NCI-H2107 treated with DMSO at 0.1 percent for 48 hours (cell line): ENCODE data around the gene BPI.
"Not testable (repeated sequence)": the region's sequence is repeated elsewhere in the genome, so short reads cannot be mapped to it uniquely, and the experiment has no call there.

Experiments used
- DNase-seq: peaks from one replicate; lab custom pipeline; 2025; ENCODE audit not compliant: unreplicated experiment; lab: John Stamatoyannopoulos, UW

BPI gene

DNA sequence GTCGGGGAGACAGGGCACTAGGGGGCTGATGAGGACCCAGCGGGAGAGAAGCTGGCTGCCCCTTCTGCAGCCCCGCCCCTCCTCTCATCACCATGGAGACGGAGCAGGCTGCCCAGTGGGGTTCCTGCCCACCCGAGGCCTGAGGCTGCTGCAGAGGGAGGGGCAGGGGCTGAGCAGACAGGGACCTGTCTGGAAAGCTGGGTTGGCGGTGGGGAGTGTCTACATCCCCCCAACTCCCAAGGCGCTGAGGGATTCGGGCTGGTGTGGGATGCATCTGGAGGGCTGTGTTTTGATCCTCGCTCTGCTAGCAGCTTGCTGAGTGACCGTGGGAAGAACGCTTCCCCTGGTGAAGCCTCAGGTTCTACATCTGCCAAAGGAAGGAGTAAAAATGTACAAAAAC lies 1.2 kb upstream of the BPI start:
- DNase-seq = no peak

DNA sequence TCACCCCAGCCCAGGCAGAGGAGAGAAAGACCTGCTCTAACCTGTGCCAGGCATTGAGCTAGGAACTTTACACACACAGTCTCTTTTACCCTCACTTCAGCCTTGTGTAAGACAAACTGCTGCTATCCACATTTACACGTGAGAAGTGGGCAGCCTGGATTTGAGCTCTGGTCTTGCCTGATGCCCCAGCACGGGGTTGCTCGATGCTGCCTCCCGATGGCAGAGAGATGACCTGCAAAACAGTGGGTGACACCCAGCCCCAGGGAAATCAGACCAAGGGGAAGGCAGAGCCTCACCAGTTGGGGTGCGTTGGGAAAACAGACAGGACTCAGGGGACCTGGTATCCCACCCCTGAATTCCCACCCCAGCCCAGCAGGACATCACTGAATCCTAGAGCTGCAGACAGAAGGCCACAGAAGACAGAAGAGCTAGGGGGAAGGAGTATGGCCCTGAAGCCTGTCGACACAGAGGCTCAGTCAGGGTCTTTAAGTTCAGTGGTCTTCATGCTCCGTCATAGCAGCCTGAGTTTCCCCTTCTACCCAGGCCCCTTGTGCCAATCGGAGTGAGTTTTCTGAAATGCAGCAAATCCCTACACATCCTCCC lies 990 bp downstream of the BPI start:
- DNase-seq = no peak

GRCh38 chr20:38305541-38305940 lies 1.6 kb downstream of the BPI start:
- no peak for DNase-seq

DNA sequence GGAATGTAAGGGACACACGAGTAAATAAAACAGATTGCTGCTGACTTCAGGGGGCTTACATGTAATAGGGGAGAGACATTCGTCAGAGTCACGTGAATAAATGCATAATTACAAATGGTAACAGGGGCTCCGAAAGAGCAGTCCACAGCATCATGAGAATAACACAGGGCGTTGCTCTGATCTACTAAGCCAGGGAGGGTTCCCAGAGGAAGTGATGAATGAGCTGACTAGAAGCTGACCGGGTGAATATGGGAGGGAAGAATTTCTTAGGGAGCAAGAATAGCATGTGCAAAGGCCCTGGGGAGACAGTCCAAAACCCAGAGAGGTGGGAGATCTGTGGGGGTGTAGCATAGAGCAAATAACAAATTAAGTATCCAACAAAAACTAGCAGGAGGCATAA lies 2.4 kb downstream of the BPI start:
- no peak for DNase-seq

- no peak for DNase-seq
Measured at GRCh38 chr20:38307371-38308046, 3.6 kb downstream of the BPI start.

DNA sequence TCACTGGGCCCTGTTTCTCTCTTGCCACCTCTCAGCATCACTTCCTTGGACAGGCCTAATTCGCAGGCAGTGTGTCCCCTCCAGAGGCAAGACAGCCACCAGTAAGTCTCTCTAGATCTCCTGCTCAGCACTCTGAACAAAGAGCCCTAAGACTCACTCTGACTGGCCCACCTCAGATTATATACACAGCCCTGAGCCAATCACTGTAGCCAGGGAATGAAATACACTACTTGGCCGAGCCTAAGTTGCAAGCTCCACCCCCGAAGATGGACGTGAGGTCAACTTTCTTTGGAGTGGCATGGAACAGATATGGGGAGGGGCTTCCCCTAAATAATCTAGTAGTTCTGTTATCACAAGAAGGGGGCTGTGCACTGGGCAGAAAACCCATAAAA lies 4.1 kb downstream of the BPI start:
- DNase-seq = no peak

DNA sequence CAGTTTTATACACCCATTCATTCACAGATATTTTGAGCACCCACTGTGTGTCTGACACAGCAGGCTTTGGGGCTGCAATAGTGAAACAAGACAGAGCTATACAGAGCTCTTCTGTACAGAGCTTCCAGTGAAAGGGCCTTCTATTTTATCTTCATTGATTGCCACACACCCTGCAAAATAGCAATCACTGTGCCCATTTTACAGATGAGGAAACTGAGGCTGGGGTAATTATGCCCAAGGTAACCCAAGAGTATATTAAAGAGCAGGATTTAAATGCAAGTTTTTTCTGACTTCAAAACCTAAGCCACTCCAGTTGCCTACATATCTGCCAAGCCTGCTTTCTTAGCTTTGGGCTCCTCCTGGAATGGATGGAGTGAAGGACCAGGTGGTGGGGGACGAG lies 4.5 kb downstream of the BPI start:
- DNase-seq = no peak

- DNase-seq = no peak
Measured at GRCh38 chr20:38311091-38311490, 7.1 kb downstream of the BPI start.

DNA sequence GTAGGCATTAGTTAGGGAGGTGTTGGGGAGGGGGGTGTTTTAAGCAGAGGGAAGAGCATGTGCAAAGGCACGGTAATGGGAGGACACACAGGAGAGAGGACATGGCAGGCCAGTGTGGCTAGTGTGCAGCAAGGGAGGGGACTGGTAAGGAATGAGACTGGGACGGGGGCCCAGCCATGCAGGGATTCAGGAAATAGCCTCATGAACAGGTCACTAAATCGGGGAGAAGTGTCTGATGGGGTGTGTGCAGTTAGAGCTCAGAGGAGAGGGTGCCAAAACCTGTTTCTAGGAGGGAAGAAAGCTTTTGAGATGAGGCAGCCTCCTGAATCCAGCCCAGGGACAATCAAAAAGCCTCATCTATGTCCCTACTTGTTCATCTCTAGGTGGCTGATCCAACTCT lies 7.5 kb downstream of the BPI start:
- DNase-seq = no peak

DNA sequence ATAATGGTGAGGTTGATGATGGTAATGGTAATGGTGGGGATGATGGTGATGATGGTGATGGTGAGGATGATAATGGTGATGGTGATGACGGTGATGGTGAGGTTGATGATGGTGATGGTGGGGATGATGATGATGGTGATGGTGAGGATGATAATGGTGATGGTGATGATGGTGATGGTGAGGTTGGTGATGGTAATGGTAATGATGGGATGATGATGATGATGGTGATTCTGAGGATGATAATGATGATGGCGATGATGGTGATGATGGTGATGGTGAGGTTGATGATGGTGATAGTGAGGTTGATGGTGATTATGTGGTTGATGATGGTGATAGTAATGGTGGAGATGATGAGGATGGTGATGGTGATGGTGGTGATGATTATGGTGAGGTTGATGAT lies 9.7 kb downstream of the BPI start:
- DNase-seq = no peak

DNA sequence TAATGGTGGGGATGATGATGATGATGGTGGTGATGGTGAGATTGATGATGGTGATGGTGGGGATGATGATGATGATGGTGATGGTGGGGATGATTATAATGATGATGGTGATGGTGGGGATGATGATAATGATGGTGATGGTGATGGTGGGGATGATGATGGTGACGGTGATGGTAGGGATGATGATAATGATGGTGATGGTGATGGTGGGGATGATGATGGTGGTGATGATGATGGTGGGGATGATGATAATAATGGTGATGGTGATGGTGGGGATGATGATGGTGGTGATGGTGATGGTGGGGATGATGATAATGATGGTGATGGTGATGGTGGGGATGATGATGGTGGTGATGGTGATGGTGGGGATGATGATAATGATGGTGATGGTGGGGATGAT lies 10.4 kb downstream of the BPI start:
- DNase-seq = not testable (repeated sequence)

DNA sequence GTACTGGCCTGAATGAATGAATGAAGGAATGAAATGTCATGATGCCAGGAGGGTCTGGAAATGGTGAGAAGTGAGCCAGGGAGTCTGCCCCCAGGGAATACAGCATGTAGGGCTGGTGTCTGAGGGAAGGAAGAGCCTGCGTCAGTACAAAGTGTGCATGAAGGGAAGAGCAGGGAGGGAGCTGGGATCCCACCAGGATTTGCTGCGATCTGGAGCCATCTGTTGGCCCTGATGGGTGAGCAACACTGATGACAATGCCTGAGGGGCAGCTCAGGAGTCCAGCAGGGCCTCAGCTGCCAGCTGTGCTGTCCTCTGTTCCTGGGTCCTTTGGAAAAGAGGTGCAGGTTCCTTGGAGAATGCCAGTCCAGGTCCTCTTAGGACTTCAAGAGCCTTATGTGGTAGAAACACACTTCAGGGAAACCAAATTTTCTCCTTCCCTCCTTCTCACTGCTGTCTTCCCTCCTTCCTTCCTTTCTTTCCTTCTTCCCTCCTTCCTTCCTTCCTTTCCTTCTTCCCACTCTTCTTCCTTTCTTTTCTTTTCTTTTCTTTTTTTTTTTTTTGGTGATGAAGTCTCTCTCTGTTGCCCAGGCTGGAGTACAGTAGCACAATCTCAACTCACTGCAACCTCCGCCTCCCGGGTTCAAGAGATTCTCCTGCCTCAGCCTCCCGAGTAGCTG lies 11.5 kb downstream of the BPI start:
- DNase-seq = no peak

GRCh38 chr20:38316341-38316740 lies 12.4 kb downstream of the BPI start:
- no peak for DNase-seq

DNA sequence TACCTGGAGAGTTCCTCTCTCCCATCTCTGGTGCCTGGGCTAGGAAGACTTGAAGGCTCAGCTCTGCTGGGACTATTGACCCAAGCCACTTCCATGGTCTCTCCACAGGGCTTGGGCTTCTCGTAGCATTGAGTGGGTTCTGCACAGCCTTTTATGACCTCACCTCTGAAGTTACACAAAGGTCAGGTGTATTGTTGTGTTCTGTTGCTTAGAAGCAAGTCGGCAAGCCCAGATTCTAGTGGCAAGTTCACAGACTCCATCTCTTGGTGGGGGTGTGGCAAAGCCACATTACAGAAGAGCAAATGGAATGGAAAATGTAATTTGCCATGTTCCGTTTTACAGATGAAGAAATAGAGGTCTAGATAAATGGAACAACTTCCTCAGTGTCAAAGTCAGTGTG lies 13.5 kb downstream of the BPI start:
- DNase-seq = no peak

DNA sequence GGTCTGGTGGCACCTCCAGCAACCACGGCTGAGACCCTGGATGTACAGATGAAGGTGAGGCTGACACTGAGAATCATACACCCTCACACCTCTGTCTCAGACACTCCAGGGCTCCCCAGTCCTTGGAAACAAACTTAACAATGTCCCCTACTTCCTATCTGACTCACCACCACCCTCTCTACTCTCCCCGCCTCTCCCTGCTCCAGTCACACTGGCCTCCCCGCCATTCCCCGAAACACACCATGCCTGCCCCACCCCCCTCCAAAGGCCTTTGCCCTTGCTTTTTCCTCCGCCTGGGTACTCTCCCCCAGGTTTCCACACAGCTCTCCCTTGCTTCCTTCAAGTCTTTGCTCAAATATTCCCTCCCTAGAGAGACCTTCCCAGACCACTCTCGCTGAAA lies 16.3 kb downstream of the BPI start:
- no peak for DNase-seq

DNA sequence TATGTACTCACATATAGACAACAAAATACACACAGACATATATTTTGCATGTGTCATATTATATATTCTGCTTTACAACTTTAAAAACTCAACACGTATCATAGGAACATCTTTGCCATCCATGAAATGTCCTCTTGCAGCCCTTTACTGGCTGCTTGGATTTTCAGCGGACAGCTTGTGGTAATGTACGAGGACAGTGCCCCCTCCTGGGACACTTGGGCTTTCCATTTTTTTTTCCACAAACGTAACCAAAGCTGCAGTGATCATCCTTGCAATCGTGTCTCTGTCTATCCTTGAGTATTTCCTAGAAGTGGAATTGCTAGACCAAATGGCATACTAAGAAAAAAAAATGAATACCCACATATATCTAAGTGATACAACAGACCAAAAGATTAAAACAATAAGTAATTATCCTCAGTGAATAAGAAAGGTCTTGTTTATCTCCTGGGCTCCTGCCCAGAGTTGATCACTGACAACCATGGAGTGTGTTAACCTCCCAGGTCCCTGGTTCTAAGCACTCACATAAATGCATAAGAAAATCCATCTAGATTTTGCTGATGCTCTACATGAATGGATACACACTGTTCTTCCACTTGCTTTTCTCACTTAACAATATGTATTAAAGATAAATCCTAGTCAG lies 18.1 kb downstream of the BPI start:
- DNase-seq = no peak

DNA sequence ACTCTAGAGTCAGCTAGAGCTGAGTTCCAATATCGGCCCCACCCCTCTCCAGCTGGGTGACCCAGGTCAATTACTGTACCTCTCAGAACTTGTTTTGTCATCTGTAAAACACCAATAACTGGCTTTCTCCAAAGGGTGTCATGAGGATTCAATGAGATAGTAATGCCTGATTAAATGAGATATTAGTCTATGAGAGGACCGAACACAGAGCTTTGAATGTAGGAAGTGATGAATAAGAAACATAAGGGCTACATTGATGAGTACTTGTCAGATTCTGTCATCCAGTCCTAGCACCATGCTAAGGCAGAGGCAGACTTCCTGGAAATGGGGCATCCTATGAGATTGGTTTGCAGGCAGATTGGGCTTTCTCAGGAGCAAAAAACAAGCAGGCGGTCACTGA lies 20.2 kb downstream of the BPI start:
- DNase-seq = no peak

GRCh38 chr20:38325167-38325566 lies 21.2 kb downstream of the BPI start:
- no peak for DNase-seq

DNA sequence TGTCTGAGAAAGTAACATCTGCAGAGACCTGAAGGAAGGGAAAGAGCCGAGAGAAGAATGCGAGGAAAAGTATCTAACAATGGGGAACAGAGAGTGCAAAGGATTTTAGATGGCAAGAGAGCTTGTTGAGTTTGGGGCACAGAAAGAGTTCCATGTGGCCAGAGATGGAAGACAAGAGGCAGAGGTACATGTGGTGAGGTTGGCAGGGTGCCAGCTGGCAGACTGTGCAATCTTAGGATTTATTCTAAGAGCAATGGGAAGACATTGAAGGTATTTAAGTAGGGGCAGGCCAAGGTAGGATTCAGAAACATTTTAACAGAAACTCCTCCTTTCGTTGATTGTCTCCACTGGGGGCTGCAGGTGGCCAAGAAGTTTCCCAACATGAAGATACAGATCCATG lies 21.9 kb downstream of the BPI start:
- no peak for DNase-seq

DNA sequence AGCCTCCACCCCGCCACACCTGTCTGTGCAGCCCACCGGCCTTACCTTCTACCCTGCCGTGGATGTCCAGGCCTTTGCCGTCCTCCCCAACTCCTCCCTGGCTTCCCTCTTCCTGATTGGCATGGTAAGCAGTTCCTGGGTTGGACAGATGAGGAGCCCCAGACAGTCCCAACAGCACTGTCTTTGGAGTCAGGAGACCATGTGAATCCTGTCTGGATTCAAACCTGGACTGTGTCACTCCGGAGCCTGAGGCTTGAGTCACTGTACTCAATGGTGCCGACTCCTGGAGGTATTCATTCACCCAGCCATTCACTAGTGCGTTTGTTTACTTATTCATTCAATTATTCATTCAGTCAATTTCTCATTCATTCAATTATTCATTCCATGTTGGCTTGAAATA lies 22.4 kb downstream of the BPI start:
- no peak for DNase-seq

DNA sequence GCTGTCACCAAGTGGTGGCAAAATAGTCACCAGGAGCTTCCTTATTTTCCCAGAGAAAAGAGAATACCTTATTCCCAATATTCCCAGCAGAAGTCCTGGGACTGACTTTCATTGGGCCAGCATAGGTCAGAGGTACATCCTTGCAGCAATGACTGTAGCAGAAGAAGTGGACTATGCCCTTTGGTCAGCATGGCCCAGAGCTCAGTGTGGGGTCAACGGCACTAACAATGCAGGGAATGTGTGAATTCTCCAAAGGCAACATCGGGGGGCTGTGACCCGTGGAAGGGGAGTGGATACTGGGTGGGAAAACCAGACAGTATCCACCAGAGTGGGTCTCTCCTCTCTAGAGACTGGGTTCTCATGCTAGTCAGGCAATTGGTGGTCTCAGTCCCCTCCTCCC lies 26.7 kb downstream of the BPI start:
- DNase-seq = no peak

- DNase-seq = no peak
Measured at GRCh38 chr20:38331245-38331644, 27.3 kb downstream of the BPI start.
